CD14-positive monocyte (primary cell): ENCODE data around the gene GABBR2. TPM values are rescaled to one million over a fixed set of nuclear protein-coding genes. Genes with fewer than 3 reads are reported as not detected.

ENCODE experiments used
- DNase-seq, 3 donors: peaks; one replicate each; pipeline ENCODE4 v3.0.0-alpha.2; 2011 to 2022
- H2AFZ ChIP-seq: 2 replicates; pipeline ENCODE4 v1.6.0; 2012; ENCODE audit warnings: mild to moderate bottlenecking, low read depth, low read length, inconsistent platforms; ENCODE audit not compliant: insufficient read depth, poor library complexity, severe bottlenecking
- H3K27ac ChIP-seq, 2 donors: 1 replicate in 1 of 2; 2 replicates in 1 of 2; pipeline ENCODE4 v1.5.1; 2012 to 2013; ENCODE audit warnings: low read length in 2 of 2, control low read depth in 1 of 2, inconsistent platforms in 1 of 2, low read depth in 1 of 2, mild to moderate bottlenecking in 1 of 2
- H3K27me3 ChIP-seq, 2 donors: one replicate each; pipeline versions ENCODE4 v1.6.0 to v1.6.1; 2011 to 2013; ENCODE audit warnings: low read length in 2 of 2; ENCODE audit not compliant: control insufficient read depth in 2 of 2, insufficient read depth in 2 of 2
- H3K36me3 ChIP-seq, 2 donors: replicated peaks in 1 of 2; 1 replicate in 1 of 2; 2 replicates in 1 of 2; pipeline versions ENCODE4 v1.5.1 to v1.6.1; 2012 to 2013; ENCODE audit warnings: low read length in 2 of 2, control low read depth in 1 of 2, inconsistent platforms in 1 of 2, mild to moderate bottlenecking in 1 of 2; ENCODE audit not compliant: insufficient read depth in 2 of 2, control insufficient read depth in 1 of 2
- H3K4me1 ChIP-seq, 2 donors: 1 replicate in 1 of 2; 2 replicates in 1 of 2; pipeline versions ENCODE4 v1.5.1 to v1.6.1; 2012 to 2013; ENCODE audit warnings: low read length in 2 of 2, control low read depth in 1 of 2, inconsistent platforms in 1 of 2, mild to moderate bottlenecking in 1 of 2, moderate library complexity in 1 of 2; ENCODE audit not compliant: insufficient read depth in 2 of 2, control insufficient read depth in 1 of 2
- H3K4me2 ChIP-seq: replicated peaks from 2 replicates; pipeline ENCODE3; 2012; ENCODE audit warnings: low read length, moderate library complexity, mild to moderate bottlenecking; ENCODE audit not compliant: poor library complexity, severe bottlenecking; ENCODE audit errors: extremely low read depth
- H3K4me3 ChIP-seq, 3 experiments: fragments of 200-600 bp in 1 of 3; sonication (generic) in 1 of 3; replicated peaks in 1 of 3; 1 replicate in 2 of 3; 2 replicates in 1 of 3; pipeline ENCODE4 v1.5.1; 2011 to 2013; ENCODE audit warnings: low read length in 3 of 3, mild to moderate bottlenecking in 3 of 3, control low read depth in 2 of 3, low read depth in 2 of 3, inconsistent platforms in 1 of 3, moderate library complexity in 1 of 3
- H3K79me2 ChIP-seq: 2 replicates; pipeline ENCODE4 v1.6.0; 2012; ENCODE audit warnings: mild to moderate bottlenecking, control low read depth, inconsistent platforms, low read length, moderate library complexity; ENCODE audit not compliant: insufficient read depth
- H3K9ac ChIP-seq: 2 replicates; pipeline ENCODE4 v1.6.0; 2017; ENCODE audit warnings: low read length, mild to moderate bottlenecking; ENCODE audit not compliant: insufficient read depth, poor library complexity, severe bottlenecking
- H3K9me3 ChIP-seq, 2 donors: replicated peaks in 1 of 2; 1 replicate in 1 of 2; 2 replicates in 1 of 2; pipeline versions ENCODE4 v1.5.1 to v1.6.1; 2012 to 2013; ENCODE audit warnings: low read length in 2 of 2, control low read depth in 1 of 2; ENCODE audit not compliant: control insufficient read depth in 1 of 2, insufficient read depth in 1 of 2
- H4K20me1 ChIP-seq: 2 replicates; pipeline ENCODE4 v1.6.0; 2012; ENCODE audit warnings: mild to moderate bottlenecking, low read length, control low read depth, moderate library complexity; ENCODE audit not compliant: insufficient read depth
- H3K27ac Mint-ChIP-seq, 7 donors: one replicate each; pipeline ENCODE4 v1.8.0; 2020; ENCODE audit warnings: mild to moderate bottlenecking in 7 of 7, mixed read lengths in 7 of 7, moderate library complexity in 6 of 7, inconsistent platforms in 2 of 7
- H3K27me3 Mint-ChIP-seq, 3 donors: one replicate each; pipeline ENCODE4 v1.8.0; 2021 to 2022; ENCODE audit warnings: low read depth in 3 of 3, mild to moderate bottlenecking in 3 of 3, mixed read lengths in 3 of 3, moderate library complexity in 3 of 3, inconsistent platforms in 1 of 3
- H3K36me3 Mint-ChIP-seq, 2 donors: one replicate each; pipeline ENCODE4 v1.8.0; 2020; ENCODE audit warnings: mixed read lengths in 2 of 2, inconsistent platforms in 1 of 2, mild to moderate bottlenecking in 1 of 2
- H3K4me1 Mint-ChIP-seq: one replicate; pipeline ENCODE4 v1.8.0; 2020; ENCODE audit warnings: mild to moderate bottlenecking, mixed read lengths
- H3K4me3 Mint-ChIP-seq, 2 donors: one replicate each; pipeline ENCODE4 v1.8.0; 2020; ENCODE audit warnings: mild to moderate bottlenecking in 2 of 2, mixed read lengths in 2 of 2, moderate library complexity in 1 of 2
- H3K9me3 Mint-ChIP-seq, 7 donors: one replicate each; pipeline ENCODE4 v1.8.0; 2020 to 2022; ENCODE audit warnings: mixed read lengths in 7 of 7, mild to moderate bottlenecking in 6 of 7, moderate library complexity in 6 of 7, inconsistent platforms in 2 of 7
- WGBS: methylation state at CpG from one replicate; pipeline ENCODE4 v1.1.5; 2013; ENCODE audit warnings: missing lambda C conversion rate; ENCODE audit not compliant: insufficient coverage; 5-methylcytosine and 5-hydroxymethylcytosine counted together
- intact Hi-C, 2 donors: fragments of 100-400 bp; cut with micrococcal nuclease; formaldehyde crosslinking; loops; one replicate each; pipeline versions ENCODE4 v1.15.0 to v1.15.1; 2023
- polyA plus RNA-seq, 3 donors: library from polyadenylated mRNA; depleted of rRNA in 1 of 3; unstranded in 2 of 3; stranded (reverse) in 1 of 3; fragments of 300-500 nt in 2 of 3; fragments of >200 nt in 1 of 3; fragmentation: Illumina TruSeq in 2 of 3; gene quantifications; 1 replicate in 2 of 3; 2 replicates in 1 of 3; pipeline ENCODE4 v1.2.3, GENCODE V29; 2012 to 2021
- TF ChIP-seq, protein P1 (sequence below): fragments of 200-600 bp; IDR thresholded peaks from one replicate; pipeline ENCODE4 v1.8.0; 2022; ENCODE audit warnings: antibody characterized with exemption, mild to moderate bottlenecking

Gene GABBR2
- polyA plus RNA-seq, 3 donors = not detected

GRCh38 chr9:98318834-98319478 lies 389.8 kb downstream of the GABBR2 start:
- no peaks in the 10 kb centered on the region for H3K36me3 ChIP-seq
- intact Hi-C loops = loop anchor here (5.0 kb wide), 2 partner anchors 458 to 473 kb away; no protein-coding TSS in a partner anchor
- H3K4me1 ChIP-seq = peaks cover 10 to 17% of the 10 kb centered on the region in 2 donors
- no peak overlapping the region for H3K9ac ChIP-seq
- Mint-ChIP-seq H3K27me3 (peaks cover 5 to 7% (median 6%) of the 10 kb centered on the region in 3 donors), H3K4me3 (no peak overlapping the region), H3K9me3 (peaks cover 0 to 1% (median 0%) of the 10 kb centered on the region in 7 donors), H3K36me3 (no peaks in the 10 kb centered on the region), H3K4me1 (peaks cover 21% of the 10 kb centered on the region), H3K27ac (no peak overlapping the region)
- no peak overlapping the region for H3K4me2 ChIP-seq
- H3K9me3 ChIP-seq = no peaks in the 10 kb centered on the region
- no peaks in the 10 kb centered on the region for H3K79me2 ChIP-seq
- TF ChIP-seq, protein P1, sequence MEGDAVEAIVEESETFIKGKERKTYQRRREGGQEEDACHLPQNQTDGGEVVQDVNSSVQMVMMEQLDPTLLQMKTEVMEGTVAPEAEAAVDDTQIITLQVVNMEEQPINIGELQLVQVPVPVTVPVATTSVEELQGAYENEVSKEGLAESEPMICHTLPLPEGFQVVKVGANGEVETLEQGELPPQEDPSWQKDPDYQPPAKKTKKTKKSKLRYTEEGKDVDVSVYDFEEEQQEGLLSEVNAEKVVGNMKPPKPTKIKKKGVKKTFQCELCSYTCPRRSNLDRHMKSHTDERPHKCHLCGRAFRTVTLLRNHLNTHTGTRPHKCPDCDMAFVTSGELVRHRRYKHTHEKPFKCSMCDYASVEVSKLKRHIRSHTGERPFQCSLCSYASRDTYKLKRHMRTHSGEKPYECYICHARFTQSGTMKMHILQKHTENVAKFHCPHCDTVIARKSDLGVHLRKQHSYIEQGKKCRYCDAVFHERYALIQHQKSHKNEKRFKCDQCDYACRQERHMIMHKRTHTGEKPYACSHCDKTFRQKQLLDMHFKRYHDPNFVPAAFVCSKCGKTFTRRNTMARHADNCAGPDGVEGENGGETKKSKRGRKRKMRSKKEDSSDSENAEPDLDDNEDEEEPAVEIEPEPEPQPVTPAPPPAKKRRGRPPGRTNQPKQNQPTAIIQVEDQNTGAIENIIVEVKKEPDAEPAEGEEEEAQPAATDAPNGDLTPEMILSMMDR = no peak
- H4K20me1 ChIP-seq = no peaks in the 10 kb centered on the region
- no peak for DNase-seq
- no peaks in the 10 kb centered on the region for H3K27me3 ChIP-seq
- no peak overlapping the region for H3K27ac ChIP-seq
- no CpG with 5 or more reads among the region's 5 CpGs for WGBS
- no peak overlapping the region for H2AFZ ChIP-seq
- no peak overlapping the region for H3K4me3 ChIP-seq

GRCh38 chr9:98318041-98318790 lies 390.5 kb downstream of the GABBR2 start:
- Histone ChIP-seq H4K20me1 (no peaks in the 10 kb centered on the region), H3K4me2 (no peak overlapping the region), H3K4me3 (no peak overlapping the region), H3K4me1 (peaks cover 13 to 19% of the 10 kb centered on the region in 2 donors), H3K9ac (no peak overlapping the region), H3K27ac (no peak overlapping the region), H3K27me3 (no peaks in the 10 kb centered on the region), H3K79me2 (no peaks in the 10 kb centered on the region), H2AFZ (no peak overlapping the region), H3K36me3 (no peaks in the 10 kb centered on the region), H3K9me3 (no peaks in the 10 kb centered on the region)
- Mint-ChIP-seq H3K4me3 (no peak overlapping the region), H3K27me3 (peaks cover 1 to 7% (median 6%) of the 10 kb centered on the region in 3 donors), H3K9me3 (peaks cover 0 to 1% (median 0%) of the 10 kb centered on the region in 7 donors), H3K4me1 (peaks cover 26% of the 10 kb centered on the region), H3K27ac (no peak overlapping the region), H3K36me3 (no peaks in the 10 kb centered on the region)
- DNase-seq = no peak
- intact Hi-C loops = loop anchor here (5.0 kb wide), 2 partner anchors 459 to 474 kb away; no protein-coding TSS in a partner anchor
- TF ChIP-seq, protein P1 = no peak
- 95% methylated on average over 11 of the region's 17 CpGs for WGBS
